ENCODE measurements around the gene CBFA2T2. TPM values are rescaled to one million over a fixed set of nuclear protein-coding genes. Genes with fewer than 3 reads are reported as not detected.

The CBFA2T2 gene
- total and polyA plus RNA-seq, 2 of the 4 experiments (the other 2 are of a cell fraction), result 3.8 to 6.2 TPM

- H3K4me2 ChIP-seq (ENCODE audit: low read depth, low read length), result no peak overlapping the region
- no peak for DNase-seq
- H3K18ac ChIP-seq (ENCODE audit: low read depth, low read length), result no peak overlapping the region
- no peak overlapping the region for H4K91ac ChIP-seq (ENCODE audit: insufficient read depth, low read depth, low read length)
- WGBS, 2 experiments (ENCODE audit: extremely low coverage in 2 of 2, insufficient read length in 1 of 2), result 51% methylated on average over 3 of the region's 7 CpGs; no CpG with 5 or more reads in 1 of the 2 experiments
- H3K36me3 ChIP-seq (ENCODE audit: control insufficient read depth, insufficient read depth, low read length), result no peaks in the 10 kb centered on the region
- H4K5ac ChIP-seq (ENCODE audit: low read depth, low read length), result no peak overlapping the region
- dilution Hi-C loops (cut with HindIII; ENCODE audit: low sequenced_read_pairs, unreplicated experiment), result no loop called here
- ATAC-seq (ENCODE audit: low read depth), result no peak
- no peak overlapping the region for H2AK9ac ChIP-seq (replicated peaks; ENCODE audit: low read depth, low read length, poor library complexity)
- no peaks in the 10 kb centered on the region for H4K20me1 ChIP-seq (ENCODE audit: insufficient read depth, low read length)
- POLR2A ChIA-PET (ENCODE audit: unreplicated experiment), result no interaction called here
- in situ Hi-C loops (cut with MboI; ENCODE audit: low sequenced_read_pairs), result no loop called here
- no peak overlapping the region for H3K14ac ChIP-seq (replicated peaks; ENCODE audit: low read depth, low read length)
- H3K9me1 ChIP-seq (ENCODE audit: insufficient read depth, low read length), result no peaks in the 10 kb centered on the region
- intact Hi-C loops (cut with micrococcal nuclease), result no loop called here
- H3K4me1 ChIP-seq (ENCODE audit: control insufficient read depth, insufficient read depth, low read length), result no peaks in the 10 kb centered on the region
- no peak overlapping the region for H4K8ac ChIP-seq (ENCODE audit: low read depth in 2 of 2, low read length in 2 of 2)
- no peak overlapping the region for H3K4ac ChIP-seq (ENCODE audit: low read depth, low read length)
- H2BK20ac ChIP-seq (ENCODE audit: low read depth, low read length), result no peak overlapping the region
- H3K27me3 ChIP-seq (ENCODE audit: control insufficient read depth, insufficient read depth, low read length), result peaks cover 37% of the 10 kb centered on the region
- no peak overlapping the region for H2BK15ac ChIP-seq (ENCODE audit: low read depth, low read length)
- no peak overlapping the region for H3K56ac ChIP-seq (ENCODE audit: extremely low read depth, insufficient read depth, low read length)
- H2BK5ac ChIP-seq (ENCODE audit: low read depth, low read length, poor library complexity, severe bottlenecking), result no peak overlapping the region
- no peak overlapping the region for H2AFZ ChIP-seq (replicated peaks; ENCODE audit: low read length, poor library complexity)
- H2AK5ac ChIP-seq (ENCODE audit: low read depth, low read length), result no peak overlapping the region
- H3K79me1 ChIP-seq (ENCODE audit: low read depth in 1 of 2, low read length in 2 of 2), result no peaks in the 10 kb centered on the region
- no peak overlapping the region for H3K4me3 ChIP-seq (ENCODE audit: insufficient read depth, low read depth, low read length)
- BruUV-seq (replicated peaks), result no TSS peak
- CTCF ChIA-PET, result no interaction called here
- H3K9ac ChIP-seq (ENCODE audit: low read depth, low read length), result no peak overlapping the region
- TF ChIP-seq RAD21 (IDR thresholded peaks at IDR 0.05; ENCODE audit: low read length) (no peak), USF2 (IDR thresholded peaks at IDR 0.05; ENCODE audit: low read depth, low read length) (no peak), CTCF (conservative IDR thresholded peaks at IDR 0.05; ENCODE audit: low read depth, low read length) (no peak), FOS (IDR thresholded peaks at IDR 0.05; ENCODE audit: low read depth, low read length) (no peak), RCOR1 (IDR thresholded peaks at IDR 0.05; ENCODE audit: insufficient replicate concordance, low read length) (no peak)
- H3K27ac ChIP-seq (ENCODE audit: insufficient read depth, low read length), result no peak overlapping the region
- H3K23ac ChIP-seq (ENCODE audit: low read depth, low read length), result no peak overlapping the region
- H3K9me3 ChIP-seq (ENCODE audit: control insufficient read depth, insufficient read depth, low read length), result no peaks in the 10 kb centered on the region
- H2BK120ac ChIP-seq (ENCODE audit: low read depth, low read length), result no peak overlapping the region
Measured at GRCh38 chr20:33474097-33474873, 15.6 kb upstream of the CBFA2T2 start.

Data from IMR-90 (cell line).